PFSK-1 (cell line): ENCODE data around the gene VSIG8.

ENCODE experiments used
- FOXP2 ChIP-seq: optimal IDR thresholded peaks from 2 replicates; pipeline ENCODE3; 2011; ENCODE audit warnings: borderline replicate concordance, control low read depth, inconsistent platforms; ENCODE audit not compliant: insufficient read depth; ENCODE audit errors: extremely low read length, extremely low read depth
- POLR2AphosphoS5 ChIP-seq: IDR thresholded peaks from 2 replicates; pipeline ENCODE4 v1.6.1; 2012; ENCODE audit warnings: low read depth, mild to moderate bottlenecking, control low read depth, low read length, moderate library complexity
- REST ChIP-seq, 2 experiments: IDR thresholded peaks; 2 replicates each; pipeline versions ENCODE4 v1.6.1 to v1.8.0; 2011 to 2012; ENCODE audit warnings: low read depth in 2 of 2, low read length in 2 of 2, control low read depth in 1 of 2, inconsistent platforms in 1 of 2, mild to moderate bottlenecking in 1 of 2, moderate library complexity in 1 of 2; ENCODE audit not compliant: insufficient read depth in 1 of 2
- SIN3A ChIP-seq: IDR thresholded peaks from 2 replicates; pipeline ENCODE4 v1.6.1; 2012; ENCODE audit warnings: mild to moderate bottlenecking, low read length, moderate library complexity, borderline replicate concordance; ENCODE audit not compliant: insufficient read depth
- TAF1 ChIP-seq: IDR thresholded peaks from 2 replicates; pipeline ENCODE4 v1.6.1; 2012; ENCODE audit warnings: low read length, control low read depth, borderline replicate concordance; ENCODE audit not compliant: insufficient read depth

Gene VSIG8

GRCh38 chr1:159838715-159839114, 23.7 kb downstream of the VSIG8 start:
- no peak for TF ChIP-seq REST (IDR thresholded peaks at IDR 0.05; ENCODE audit: insufficient read depth in 1 of 2, low read depth in 2 of 2, low read length in 2 of 2)
- TF ChIP-seq POLR2AphosphoS5, result no peak
- TF ChIP-seq FOXP2, result no peak
- no peak for TF ChIP-seq TAF1
- no peak for TF ChIP-seq SIN3A

GRCh38 chr1:159835862-159836525, 26.5 kb downstream of the VSIG8 start:
- TF ChIP-seq TAF1 (no peak), FOXP2 (no peak), SIN3A (no peak), POLR2AphosphoS5 (no peak), REST (IDR thresholded peaks at IDR 0.05; ENCODE audit: insufficient read depth in 1 of 2, low read depth in 2 of 2, low read length in 2 of 2) (no peak)

- TF ChIP-seq FOXP2 (no peak), POLR2AphosphoS5 (no peak), SIN3A (no peak)
Measured at GRCh38 chr1:159835356-159835755, 27.1 kb downstream of the VSIG8 start.

- no peak for TF ChIP-seq SIN3A
- no peak for TF ChIP-seq REST (IDR thresholded peaks at IDR 0.05; ENCODE audit: insufficient read depth in 1 of 2, low read depth in 2 of 2, low read length in 2 of 2)
- no peak for TF ChIP-seq TAF1
- no peak for TF ChIP-seq POLR2AphosphoS5
- no peak for TF ChIP-seq FOXP2
Measured at GRCh38 chr1:159832309-159832708, 30.1 kb downstream of the VSIG8 start.

GRCh38 chr1:159831412-159832141, 30.9 kb downstream of the VSIG8 start:
- TF ChIP-seq POLR2AphosphoS5 (no peak), REST (IDR thresholded peaks at IDR 0.05; ENCODE audit: insufficient read depth in 1 of 2, low read depth in 2 of 2, low read length in 2 of 2) (no peak), FOXP2 (no peak), TAF1 (no peak), SIN3A (no peak)
